Caco-2 (cell line): Measurements from ENCODE around the gene COX20. TPM values are rescaled to one million over a fixed set of nuclear protein-coding genes. Genes with fewer than 3 reads are reported as not detected.
A peak's percentile ranks its signal among the peaks of the same experiment; 100 is the strongest.

Experiments used
- BruUV-seq: library from RNA; stranded (reverse); fragments of 400-500 nt; replicated peaks from 2 replicates; lab custom pipeline; 2021; lab: Mats Ljungman, UMichigan
- CTCF ChIA-PET: fragments of 300-600 bp; sonication (Branson Sonifier 250); formaldehyde crosslinking; loops from one replicate; lab custom pipeline; 2022; ENCODE audit warnings: antibody characterized with exemption; lab: Charles Lee
- POLR2A ChIA-PET: fragments of 300-600 bp; sonication (Branson Sonifier 250); formaldehyde crosslinking; loops from one replicate; lab custom pipeline; 2022; ENCODE audit warnings: antibody characterized with exemption; lab: Charles Lee
- DNase-seq, 2 experiments: peaks; one replicate each; pipeline versions ENCODE4 v3.0.0 to v3.0.0-alpha.2; 2020 to 2022
- H3K27me3 ChIP-seq: replicated peaks from 2 replicates; pipeline ENCODE4 v1.6.0; 2011; ENCODE audit warnings: low read length; ENCODE audit not compliant: control insufficient read depth, insufficient read depth
- H3K36me3 ChIP-seq: 2 replicates; pipeline ENCODE4 v1.5.1; 2011; ENCODE audit warnings: low read length; ENCODE audit not compliant: control insufficient read depth, insufficient read depth
- H3K4me1 ChIP-seq: fragments of 250-450 bp; sonication (Bioruptor Pico); 2 replicates; pipeline ENCODE4 v1.5.1; 2020; ENCODE audit warnings: mild to moderate bottlenecking
- H3K4me3 ChIP-seq: 2 replicates; pipeline ENCODE4 v1.5.1; 2011; ENCODE audit warnings: low read depth, mild to moderate bottlenecking, control low read depth, low read length
- H3K9me3 ChIP-seq: fragments of 250-450 bp; sonication (Bioruptor Pico); 2 replicates; pipeline ENCODE4 v1.5.1; 2020; ENCODE audit warnings: mild to moderate bottlenecking, moderate library complexity
- H3K27ac Mint-ChIP-seq: one replicate; pipeline ENCODE4 v1.8.0; 2022; ENCODE audit warnings: mixed read lengths; ENCODE audit not compliant: unreplicated experiment
- H3K27me3 Mint-ChIP-seq: one replicate; pipeline ENCODE4 v1.8.0; 2022; ENCODE audit warnings: mixed read lengths; ENCODE audit not compliant: insufficient read depth, unreplicated experiment
- H3K36me3 Mint-ChIP-seq: one replicate; pipeline ENCODE4 v1.8.0; 2022; ENCODE audit warnings: mild to moderate bottlenecking, mixed read lengths; ENCODE audit not compliant: insufficient read depth, unreplicated experiment
- H3K4me1 Mint-ChIP-seq: one replicate; pipeline ENCODE4 v1.8.0; 2022; ENCODE audit warnings: low read depth, mixed read lengths; ENCODE audit not compliant: unreplicated experiment
- H3K4me3 Mint-ChIP-seq: one replicate; pipeline ENCODE4 v1.8.0; 2022; ENCODE audit warnings: mild to moderate bottlenecking, moderate library complexity, mixed read lengths; ENCODE audit not compliant: unreplicated experiment
- H3K9me3 Mint-ChIP-seq: one replicate; pipeline ENCODE4 v1.8.0; 2022; ENCODE audit warnings: mixed read lengths; ENCODE audit not compliant: unreplicated experiment
- CTCF ChIP-seq, 2 experiments: fragments of 200-600 bp in 1 of 2; IDR thresholded peaks; 1 replicate in 1 of 2; 2 replicates in 1 of 2; pipeline versions ENCODE4 v1.5.1 to v1.8.0; 2011 to 2022; ENCODE audit warnings: antibody characterized with exemption in 1 of 2, control low read depth in 1 of 2, inconsistent platforms in 1 of 2, low read depth in 1 of 2, low read length in 1 of 2, mild to moderate bottlenecking in 1 of 2, moderate library complexity in 1 of 2; ENCODE audit not compliant: insufficient read depth in 1 of 2, severe bottlenecking in 1 of 2, unreplicated experiment in 1 of 2
- intact Hi-C: fragments of 100-400 bp; cut with micrococcal nuclease; formaldehyde crosslinking; loops from one replicate; pipeline ENCODE4 v1.10.0; 2022; ENCODE audit not compliant: unreplicated experiment
- total RNA-seq: library from RNA; stranded (reverse); gene quantifications from 2 replicates; pipeline ENCODE4 v1.2.3, GENCODE V29; 2022

The COX20 gene
- total RNA-seq, 1 experiment from 2014 or later: 68.0 TPM

GRCh38 chr1:244834543-244835275, 749 bp upstream of the COX20 start:
- CTCF ChIA-PET: interaction anchor here (1.7 kb wide), 1 partner anchor 231 kb away, joined by 9 read pairs; no protein-coding TSS in a partner anchor
- POLR2A ChIA-PET: interaction anchor here (0.6 to 2.4 kb wide), 7 partner anchors 17 to 420 kb away, joined by 3 to 23 read pairs (median 4); partner anchors contain the start of gene HNRNPU
- no peaks in the 10 kb centered on the region for H3K27me3 Mint-ChIP-seq
- peaks cover 22% of the 10 kb centered on the region for H3K4me1 Mint-ChIP-seq
- H3K4me3 Mint-ChIP-seq: peak overlapping the region; percentile 97
- Histone ChIP-seq H3K4me3 (peak overlapping the region; percentile 62), H3K4me1 (peaks cover 23% of the 10 kb centered on the region; the same call in 1 of the 2 replicates), H3K27me3 (no peaks in the 10 kb centered on the region), H3K9me3 (no peaks in the 10 kb centered on the region), H3K36me3 (no peaks in the 10 kb centered on the region; the same call in 1 of the 2 replicates)
- BruUV-seq: TSS peak; percentile 98
- H3K27ac Mint-ChIP-seq: peak overlapping the region; percentile 100
- intact Hi-C loops: loop anchor here (1.0 to 10.0 kb wide), 7 partner anchors 29 to 380 kb away; partner anchors contain the start of gene ADSS2
- H3K36me3 Mint-ChIP-seq: peaks cover 57% of the 10 kb centered on the region
- peak in 1 of 2 experiments; percentile 96 for DNase-seq
- no peak for TF ChIP-seq CTCF (IDR thresholded peaks at IDR 0.05; ENCODE audit: insufficient read depth in 1 of 2, low read depth in 1 of 2, low read length in 1 of 2, severe bottlenecking in 1 of 2, unreplicated experiment in 1 of 2)
- H3K9me3 Mint-ChIP-seq: no peaks in the 10 kb centered on the region

DNA sequence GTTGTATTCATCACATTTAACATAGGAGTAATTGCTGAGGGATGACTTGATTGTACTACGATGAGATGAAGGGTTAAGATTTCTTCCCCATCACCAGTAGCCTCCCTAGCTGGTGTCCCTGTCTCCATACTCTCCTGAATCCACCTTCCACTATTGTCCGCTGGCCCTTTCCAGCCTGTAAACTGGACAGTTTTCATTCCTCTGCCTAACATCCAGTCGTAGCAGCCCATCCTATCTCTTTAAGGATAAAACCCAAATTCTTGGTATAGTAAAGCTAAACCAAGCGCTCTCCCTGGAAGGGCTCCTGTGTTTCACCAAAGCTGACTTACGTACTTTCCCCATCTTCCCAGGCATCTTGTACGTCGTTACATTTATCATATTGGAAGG, 670 bp downstream of the COX20 start:
- Histone ChIP-seq H3K27me3 (no peaks in the 10 kb centered on the region), H3K4me1 (peaks cover 38% of the 10 kb centered on the region), H3K36me3 (peaks cover 2% of the 10 kb centered on the region; the same call in 1 of the 2 replicates), H3K9me3 (no peaks in the 10 kb centered on the region), H3K4me3 (peak overlapping the region; percentile 95)
- no peak for TF ChIP-seq CTCF (IDR thresholded peaks at IDR 0.05; ENCODE audit: insufficient read depth in 1 of 2, low read depth in 1 of 2, low read length in 1 of 2, severe bottlenecking in 1 of 2, unreplicated experiment in 1 of 2)
- intact Hi-C loops: loop anchor here (10.0 kb wide), 1 partner anchor 381 kb away; the partner anchor contains the start of gene ADSS2
- ChIA-PET POLR2A (interaction anchor here (0.5 to 2.4 kb wide), 4 partner anchors 26 to 220 kb away, joined by 3 to 23 read pairs (median 4); partner anchors contain the start of gene HNRNPU), CTCF (interaction anchor here (0.7 to 1.7 kb wide), 4 partner anchors 135 to 233 kb away, joined by 3 to 9 read pairs (median 6); no protein-coding TSS in a partner anchor)
- Mint-ChIP-seq H3K36me3 (peaks cover 70% of the 10 kb centered on the region), H3K4me1 (peaks cover 26% of the 10 kb centered on the region), H3K9me3 (no peaks in the 10 kb centered on the region), H3K27me3 (no peaks in the 10 kb centered on the region), H3K4me3 (peak overlapping the region; percentile 97), H3K27ac (peak overlapping the region; percentile 100)
- BruUV-seq: TSS peak; percentile 48
- peak in 1 of 2 experiments; percentile 38 for DNase-seq

- ChIA-PET CTCF (interaction anchor here (0.7 to 1.4 kb wide), 3 partner anchors 134 to 231 kb away, joined by 3 to 9 read pairs (median 3); no protein-coding TSS in a partner anchor), POLR2A (interaction anchor here (0.5 to 1.3 kb wide), 3 partner anchors 25 to 220 kb away, joined by 3 to 4 read pairs (median 3); a partner anchor contains a TSS)
- no peaks in the 10 kb centered on the region for H3K9me3 ChIP-seq
- peaks cover 2% of the 10 kb centered on the region; the same call in 1 of the 2 replicates for H3K36me3 ChIP-seq
- TF ChIP-seq CTCF (IDR thresholded peaks at IDR 0.05; ENCODE audit: insufficient read depth in 1 of 2, low read depth in 1 of 2, low read length in 1 of 2, severe bottlenecking in 1 of 2, unreplicated experiment in 1 of 2): no peak
- Mint-ChIP-seq H3K4me3 (peak overlapping the region; percentile 97), H3K36me3 (peaks cover 75% of the 10 kb centered on the region), H3K4me1 (peaks cover 28% of the 10 kb centered on the region), H3K27me3 (no peaks in the 10 kb centered on the region), H3K27ac (peak overlapping the region; percentile 100), H3K9me3 (no peaks in the 10 kb centered on the region)
- H3K4me3 ChIP-seq: peak overlapping the region; percentile 95
- intact Hi-C loops: loop anchor here (10.0 kb wide), 1 partner anchor 382 kb away; the partner anchor contains the start of gene ADSS2
- BruUV-seq: no TSS peak
- no peak for DNase-seq
- no peaks in the 10 kb centered on the region for H3K27me3 ChIP-seq
- peaks cover 42% of the 10 kb centered on the region for H3K4me1 ChIP-seq
These were observed 1.1 kb downstream of the COX20 start for GRCh38 chr1:244836584-244836983.
